ENCODE results near the gene CBFB. TPM values are rescaled to one million over a fixed set of nuclear protein-coding genes. Genes with fewer than 3 reads are reported as not detected.
A peak's percentile ranks its signal among the peaks of the same experiment; 100 is the strongest.

Gene CBFB
- total and polyA plus RNA-seq, 2 of the 13 experiments (the other 11 are each of a cell fraction or from before 2014, with no cell fraction given), result 22.1 to 70.8 TPM

GRCh38 chr16:67150047-67150832, 121.3 kb downstream of the CBFB start (continued):
- TF ChIP-seq ZNF614 (CRISPR knock-in tag; IDR thresholded peaks at IDR 0.05; ENCODE audit: borderline replicate concordance) (no peak), HNRNPK (IDR thresholded peaks at IDR 0.05; ENCODE audit: low read depth, low read length, poor library complexity, severe bottlenecking) (peak; percentile 79), ZNF75D (CRISPR knock-in tag; IDR thresholded peaks at IDR 0.05; ENCODE audit: borderline replicate concordance) (no peak), ZNF792 (CRISPR knock-in tag; IDR thresholded peaks at IDR 0.05) (no peak), ZNF782 (CRISPR knock-in tag; IDR thresholded peaks at IDR 0.05; ENCODE audit: borderline replicate concordance) (no peak), CENPX (CRISPR knock-in tag; IDR thresholded peaks at IDR 0.05) (no peak), JUN (CRISPR knock-in tag; IDR thresholded peaks at IDR 0.05) (no peak), ZNF775 (CRISPR knock-in tag; IDR thresholded peaks at IDR 0.05; ENCODE audit: borderline replicate concordance) (no peak), SP1 (IDR thresholded peaks at IDR 0.05) (no peak), SP1 (CRISPR knock-in tag; IDR thresholded peaks at IDR 0.05) (peak; percentile 31; the same call in 1 of the 2 replicates), ZBTB33 (CRISPR knock-in tag; IDR thresholded peaks at IDR 0.05) (peak; percentile 87), ZNF296 (CRISPR knock-in tag; conservative IDR thresholded peaks at IDR 0.05) (no peak), BCL3 (CRISPR knock-in tag; IDR thresholded peaks at IDR 0.05) (no peak), REPIN1 (CRISPR knock-in tag; IDR thresholded peaks at IDR 0.05; ENCODE audit: borderline replicate concordance, low read depth) (no peak; the same call in 1 of the 2 replicates), ZSCAN30 (CRISPR knock-in tag; IDR thresholded peaks at IDR 0.05) (no peak), HOMEZ (CRISPR knock-in tag; IDR thresholded peaks at IDR 0.05; ENCODE audit: low read depth) (no peak), MED13 (CRISPR knock-in tag; IDR thresholded peaks at IDR 0.05) (no peak), BRD4 (CRISPR knock-in tag; IDR thresholded peaks at IDR 0.05) (0 out of 2 replicates have a peak, but pooled peaks have one; percentile 41), ZBTB34 (CRISPR knock-in tag; IDR thresholded peaks at IDR 0.05) (no peak), NR2F1 (CRISPR knock-in tag; IDR thresholded peaks at IDR 0.05) (no peak), ZNF383 (CRISPR knock-in tag; IDR thresholded peaks at IDR 0.05; ENCODE audit: borderline replicate concordance) (no peak)
- TF ChIP-seq, protein P1, sequence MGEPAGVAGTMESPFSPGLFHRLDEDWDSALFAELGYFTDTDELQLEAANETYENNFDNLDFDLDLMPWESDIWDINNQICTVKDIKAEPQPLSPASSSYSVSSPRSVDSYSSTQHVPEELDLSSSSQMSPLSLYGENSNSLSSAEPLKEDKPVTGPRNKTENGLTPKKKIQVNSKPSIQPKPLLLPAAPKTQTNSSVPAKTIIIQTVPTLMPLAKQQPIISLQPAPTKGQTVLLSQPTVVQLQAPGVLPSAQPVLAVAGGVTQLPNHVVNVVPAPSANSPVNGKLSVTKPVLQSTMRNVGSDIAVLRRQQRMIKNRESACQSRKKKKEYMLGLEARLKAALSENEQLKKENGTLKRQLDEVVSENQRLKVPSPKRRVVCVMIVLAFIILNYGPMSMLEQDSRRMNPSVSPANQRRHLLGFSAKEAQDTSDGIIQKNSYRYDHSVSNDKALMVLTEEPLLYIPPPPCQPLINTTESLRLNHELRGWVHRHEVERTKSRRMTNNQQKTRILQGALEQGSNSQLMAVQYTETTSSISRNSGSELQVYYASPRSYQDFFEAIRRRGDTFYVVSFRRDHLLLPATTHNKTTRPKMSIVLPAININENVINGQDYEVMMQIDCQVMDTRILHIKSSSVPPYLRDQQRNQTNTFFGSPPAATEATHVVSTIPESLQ (CRISPR knock-in tag; conservative IDR thresholded peaks at IDR 0.05), result no peak
